Skeletal muscle tissue (tissue), 4 donors: ENCODE data around the gene NTRK3. TPM values are rescaled to one million over a fixed set of nuclear protein-coding genes. Genes with fewer than 3 reads are reported as not detected.

Experiments used
- H3K27ac ChIP-seq: one replicate; pipeline ENCODE4 v1.7.0; 2013; ENCODE audit warnings: mild to moderate bottlenecking, low read depth, low read length, inconsistent platforms
- H3K27me3 ChIP-seq, 3 donors: one replicate each; pipeline ENCODE4 v1.7.0; 2013; ENCODE audit warnings: low read length in 3 of 3; ENCODE audit not compliant: control insufficient read depth in 3 of 3, insufficient read depth in 3 of 3
- H3K36me3 ChIP-seq, 3 donors: one replicate each; pipeline ENCODE4 v1.7.0; 2013; ENCODE audit warnings: low read length in 3 of 3; ENCODE audit not compliant: control insufficient read depth in 3 of 3, insufficient read depth in 3 of 3
- H3K4me1 ChIP-seq, 3 donors: one replicate each; pipeline ENCODE4 v1.7.0; 2013; ENCODE audit warnings: low read length in 3 of 3, mild to moderate bottlenecking in 3 of 3; ENCODE audit not compliant: control insufficient read depth in 3 of 3, insufficient read depth in 3 of 3
- H3K4me3 ChIP-seq, 3 donors: one replicate each; pipeline ENCODE4 v1.7.0; 2013; ENCODE audit warnings: low read length in 3 of 3
- H3K9ac ChIP-seq, 3 donors: one replicate each; pipeline ENCODE4 v1.7.0; 2013; ENCODE audit warnings: low read length in 3 of 3, mild to moderate bottlenecking in 3 of 3, moderate library complexity in 2 of 3, low read depth in 1 of 3
- H3K9me3 ChIP-seq, 3 donors: one replicate each; pipeline ENCODE4 v1.7.0; 2013; ENCODE audit warnings: low read length in 3 of 3; ENCODE audit not compliant: control insufficient read depth in 3 of 3
- total RNA-seq: library from RNA; depleted of rRNA; stranded (reverse); fragments of >200 nt; gene quantifications from one replicate; pipeline ENCODE4 v1.2.3, GENCODE V29; 2014
- donor health status: Osteomylitis.

The NTRK3 gene
- total RNA-seq, 1 donor from 2014 or later, result 6.8 TPM

DNA sequence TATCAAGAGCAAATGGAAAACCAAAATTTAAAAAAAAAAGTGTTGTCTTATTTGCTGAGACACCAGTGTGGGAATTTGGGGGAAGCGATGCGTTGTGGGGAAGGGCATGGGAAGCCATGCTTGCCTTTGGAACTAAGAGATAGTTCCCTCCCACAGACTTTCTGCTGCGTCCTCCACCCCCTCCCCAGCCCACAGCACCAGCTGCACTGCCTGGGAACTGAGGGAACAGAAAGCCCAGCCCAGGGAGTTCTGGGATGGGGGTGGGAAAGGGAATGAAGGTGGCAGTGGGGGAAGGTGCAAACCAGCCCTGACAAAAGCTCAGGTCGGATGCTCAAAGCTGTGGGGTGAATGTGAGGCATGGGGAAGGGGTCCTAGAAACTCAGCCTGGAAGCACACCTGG, 8.1 kb upstream of the NTRK3 start:
- Histone ChIP-seq H3K4me1 (peaks cover 0 to 3% (median 0%) of the 10 kb centered on the region in 3 donors), H3K4me3 (no peak overlapping the region), H3K36me3 (no peaks in the 10 kb centered on the region), H3K9ac (no peak overlapping the region), H3K27ac (no peak overlapping the region), H3K9me3 (no peaks in the 10 kb centered on the region), H3K27me3 (peaks cover 0 to 27% (median 14%) of the 10 kb centered on the region in 3 donors)

DNA sequence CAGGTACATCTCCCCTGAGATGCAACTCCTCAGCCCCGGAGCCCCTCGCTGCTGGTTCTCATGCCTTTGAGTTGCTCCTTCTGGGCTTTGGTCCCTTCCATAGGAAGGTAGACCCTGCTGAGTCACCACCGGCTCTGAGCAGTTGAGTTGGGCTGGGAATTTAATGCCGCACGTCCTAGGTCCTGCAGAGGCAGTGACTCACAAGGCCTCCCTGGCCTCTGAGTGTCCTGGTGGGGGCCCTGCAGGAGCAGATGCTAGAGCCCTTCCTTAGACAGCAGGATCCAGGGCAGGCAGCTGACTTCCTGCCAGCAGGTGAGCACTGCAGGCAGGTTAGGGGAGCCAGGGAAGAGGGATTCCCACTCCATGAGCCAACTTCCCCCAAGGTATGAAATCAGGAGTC, 5.5 kb upstream of the NTRK3 start:
- Histone ChIP-seq H3K4me1 (peaks cover 3 to 12% (median 10%) of the 10 kb centered on the region in 3 donors), H3K27ac (no peak overlapping the region), H3K9me3 (no peaks in the 10 kb centered on the region), H3K4me3 (no peak overlapping the region), H3K36me3 (no peaks in the 10 kb centered on the region), H3K27me3 (peaks cover 16 to 36% (median 24%) of the 10 kb centered on the region in 3 donors), H3K9ac (no peak overlapping the region)

DNA sequence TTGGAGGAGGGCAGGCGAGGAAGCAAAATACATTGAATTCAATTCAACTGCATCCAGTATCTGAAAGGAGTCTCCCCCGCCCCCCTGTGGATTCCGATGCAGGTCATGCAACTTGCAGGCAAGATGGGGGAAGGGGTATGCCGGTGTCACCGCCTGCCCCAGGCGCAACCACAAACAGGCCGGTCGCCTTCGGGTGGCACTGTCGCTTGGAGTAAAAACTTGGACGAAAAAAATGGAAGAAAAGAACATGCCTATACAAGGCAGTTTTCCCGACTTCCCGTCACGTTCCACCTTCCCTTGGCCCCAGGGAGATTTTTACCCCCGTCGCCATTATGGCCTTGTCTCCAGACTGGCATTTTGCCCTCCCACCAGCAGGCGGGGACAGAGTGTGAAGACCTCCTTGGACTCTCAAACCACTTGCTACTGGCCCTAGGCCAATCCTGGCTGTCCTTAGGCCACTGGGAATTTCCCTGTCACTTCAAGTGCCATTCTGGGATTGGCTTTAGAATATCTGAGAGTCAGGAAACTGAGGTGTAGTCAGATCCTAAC, 1.6 kb upstream of the NTRK3 start:
- Histone ChIP-seq H3K9ac (no peak overlapping the region), H3K4me3 (peak overlapping the region in 1 of 3 donors; percentile 66), H3K9me3 (no peaks in the 10 kb centered on the region), H3K36me3 (no peaks in the 10 kb centered on the region), H3K4me1 (peaks cover 11 to 34% (median 18%) of the 10 kb centered on the region in 3 donors), H3K27me3 (peaks cover 38 to 53% (median 40%) of the 10 kb centered on the region in 3 donors), H3K27ac (no peak overlapping the region)

DNA sequence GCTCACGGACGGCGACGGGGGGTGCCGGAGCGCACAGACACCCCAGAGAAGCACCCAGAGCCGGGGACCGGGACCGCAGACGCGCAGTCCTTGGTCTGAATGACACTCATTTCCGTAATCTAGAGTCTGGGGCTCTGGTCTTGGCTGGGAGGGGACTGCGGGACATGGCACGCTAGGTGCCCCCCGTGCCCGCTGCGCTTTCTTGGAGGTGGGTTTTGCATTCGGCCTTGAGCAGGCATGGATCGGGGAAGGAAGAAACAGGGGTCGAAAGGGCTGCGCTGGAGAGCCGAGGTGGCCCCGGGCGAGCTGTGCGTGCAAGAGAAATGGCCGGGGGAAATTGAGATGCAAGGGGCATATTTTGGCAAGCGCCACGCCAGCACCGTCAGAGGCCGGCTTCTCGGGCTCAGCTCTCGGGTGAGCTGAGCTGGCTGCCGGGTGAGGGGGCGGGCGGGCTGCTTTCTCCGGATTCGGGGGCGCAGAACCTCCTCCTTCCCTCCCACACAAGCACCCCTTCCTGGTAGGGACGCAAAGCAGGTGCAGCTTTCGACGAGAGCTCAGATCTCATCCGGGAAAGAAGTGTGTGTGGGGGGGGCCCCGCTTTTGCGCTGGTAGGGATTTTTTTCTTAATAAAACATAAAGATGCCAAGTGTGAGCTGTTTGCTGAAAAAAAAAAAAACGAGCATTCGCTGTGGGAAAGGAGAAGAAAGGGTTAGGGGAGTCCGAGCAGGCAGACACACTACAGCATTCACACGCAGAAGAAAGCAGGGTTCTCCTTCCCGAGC, 963 bp upstream of the NTRK3 start:
- peaks cover 43 to 60% (median 44%) of the 10 kb centered on the region in 3 donors for H3K27me3 ChIP-seq
- H3K36me3 ChIP-seq, result no peaks in the 10 kb centered on the region
- peak overlapping the region; percentile 66 to 70 (median 70) for H3K4me3 ChIP-seq
- peaks cover 11 to 34% (median 18%) of the 10 kb centered on the region in 3 donors for H3K4me1 ChIP-seq
- H3K9me3 ChIP-seq, result no peaks in the 10 kb centered on the region
- peak overlapping the region in 2 of 3 donors; percentile 50 to 51 for H3K9ac ChIP-seq
- no peak overlapping the region for H3K27ac ChIP-seq

DNA sequence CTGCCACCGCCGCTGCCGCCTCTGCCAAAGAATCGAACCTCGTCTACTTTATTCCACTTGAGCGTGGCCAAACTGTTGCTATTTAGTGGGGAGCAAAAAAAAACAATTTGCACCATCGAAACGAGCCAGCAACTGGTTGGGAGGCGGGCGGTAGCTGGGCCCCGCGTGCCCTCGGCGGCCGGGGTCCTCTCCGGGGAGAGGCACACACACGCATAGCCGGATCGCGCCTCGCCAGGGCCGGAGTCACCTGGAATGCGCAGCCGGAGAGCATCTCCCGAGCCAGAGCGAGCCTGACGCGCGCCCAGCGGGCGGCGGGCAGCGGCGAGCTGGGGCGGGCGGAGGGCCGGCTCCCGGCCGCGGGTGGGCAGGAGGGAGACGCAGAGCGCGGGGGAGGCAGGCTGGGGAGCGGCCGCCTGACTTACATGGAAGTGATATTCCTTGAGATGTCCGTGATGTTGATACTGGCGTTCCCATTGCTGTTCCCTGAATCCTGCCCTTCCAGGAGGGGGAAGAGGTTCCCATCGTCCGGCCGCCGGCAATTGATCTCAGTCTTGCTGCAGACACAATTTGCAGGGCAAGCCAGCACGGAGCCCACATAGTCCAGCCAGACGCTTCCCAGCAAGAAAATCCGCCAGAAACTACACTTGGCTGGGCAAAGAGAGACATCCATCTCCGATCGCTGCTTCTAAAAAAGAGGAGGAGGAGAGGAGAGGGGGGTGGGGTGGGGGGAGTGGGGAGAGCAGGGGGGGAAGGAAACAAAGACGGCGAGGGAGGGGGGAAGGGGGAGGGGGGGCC, 858 bp downstream of the NTRK3 start:
- Histone ChIP-seq H3K4me3 (peak overlapping the region; percentile 23 to 60 (median 54)), H3K9me3 (no peaks in the 10 kb centered on the region), H3K36me3 (no peaks in the 10 kb centered on the region), H3K9ac (peak overlapping the region in 1 of 3 donors; percentile 25), H3K27me3 (peaks cover 46 to 65% (median 51%) of the 10 kb centered on the region in 3 donors), H3K27ac (no peak overlapping the region), H3K4me1 (peaks cover 14 to 37% (median 15%) of the 10 kb centered on the region in 3 donors)

DNA sequence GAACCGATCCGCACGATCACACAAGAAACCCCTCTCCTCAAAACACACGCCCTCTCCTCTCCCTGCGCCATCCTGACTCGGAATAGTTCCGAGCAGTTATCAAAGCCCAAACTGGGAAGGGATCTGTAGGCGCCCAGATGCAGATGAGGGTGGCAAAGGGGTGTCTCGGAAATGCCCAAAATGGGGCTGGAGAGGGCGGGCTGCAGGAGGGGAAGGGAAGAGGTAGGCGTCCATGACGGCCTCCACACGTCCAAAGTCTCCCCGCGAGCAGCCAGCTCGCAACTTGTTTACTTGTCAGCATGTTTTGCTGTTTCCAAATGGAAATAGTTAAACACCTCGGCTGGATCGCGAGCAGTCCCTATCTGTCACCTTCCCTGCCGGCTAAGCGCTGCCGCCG, 1.5 kb downstream of the NTRK3 start:
- Histone ChIP-seq H3K27ac (no peak overlapping the region), H3K9ac (peak overlapping the region in 1 of 3 donors; percentile 25), H3K9me3 (no peaks in the 10 kb centered on the region), H3K4me3 (peak overlapping the region; percentile 23 to 54 (median 54)), H3K4me1 (peaks cover 14 to 37% (median 15%) of the 10 kb centered on the region in 3 donors), H3K36me3 (no peaks in the 10 kb centered on the region), H3K27me3 (peaks cover 46 to 61% (median 51%) of the 10 kb centered on the region in 3 donors)

DNA sequence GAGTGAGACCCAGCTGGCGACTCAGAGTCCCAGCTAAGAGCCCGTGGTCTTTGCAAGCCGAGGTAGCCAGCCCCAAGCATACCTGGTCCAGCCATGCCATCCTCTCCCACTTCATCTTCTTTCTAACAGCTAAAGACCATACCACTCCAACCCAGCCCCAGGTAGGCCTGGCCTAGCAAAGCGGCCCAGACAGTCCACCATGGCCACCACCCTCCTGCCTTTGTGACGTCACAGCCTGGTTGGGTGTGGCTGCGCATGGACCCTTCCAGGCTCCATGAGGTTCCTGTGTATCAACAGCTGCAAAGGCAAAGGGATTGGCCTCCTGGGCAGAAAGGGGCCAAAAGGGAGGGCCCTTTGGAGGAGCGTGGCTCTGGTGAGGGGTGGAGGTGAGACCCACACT, 4.1 kb downstream of the NTRK3 start:
- H3K4me1 ChIP-seq, result peaks cover 12 to 44% (median 19%) of the 10 kb centered on the region in 3 donors
- H3K27me3 ChIP-seq, result peaks cover 32 to 51% (median 40%) of the 10 kb centered on the region in 3 donors
- no peak overlapping the region for H3K4me3 ChIP-seq
- H3K36me3 ChIP-seq, result no peaks in the 10 kb centered on the region
- no peaks in the 10 kb centered on the region for H3K9me3 ChIP-seq
- no peak overlapping the region for H3K9ac ChIP-seq
- no peak overlapping the region for H3K27ac ChIP-seq

DNA sequence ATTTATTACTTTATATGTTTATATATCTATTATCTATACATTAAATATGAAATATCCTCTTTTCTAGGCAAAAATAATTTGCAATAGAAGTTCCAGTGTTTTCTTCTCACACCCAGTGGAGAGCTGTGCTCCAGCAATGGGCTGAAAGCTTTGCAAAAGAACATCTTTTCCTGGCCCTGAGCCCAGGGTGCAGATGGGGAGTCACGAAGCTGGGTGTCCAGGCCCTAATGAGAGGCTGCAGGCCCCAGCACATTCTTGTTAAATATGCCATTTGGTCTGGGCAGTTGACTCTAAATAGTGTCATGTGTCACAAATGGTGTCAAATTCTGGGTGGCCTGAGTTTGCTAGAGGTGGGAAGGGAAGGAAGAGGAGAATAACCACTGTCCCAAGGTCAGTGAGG, 5.7 kb downstream of the NTRK3 start:
- Histone ChIP-seq H3K36me3 (no peaks in the 10 kb centered on the region), H3K27me3 (peaks cover 28 to 47% (median 37%) of the 10 kb centered on the region in 3 donors), H3K4me1 (peaks cover 13 to 46% (median 23%) of the 10 kb centered on the region in 3 donors), H3K9ac (no peak overlapping the region), H3K27ac (no peak overlapping the region), H3K9me3 (no peaks in the 10 kb centered on the region), H3K4me3 (no peak overlapping the region)

DNA sequence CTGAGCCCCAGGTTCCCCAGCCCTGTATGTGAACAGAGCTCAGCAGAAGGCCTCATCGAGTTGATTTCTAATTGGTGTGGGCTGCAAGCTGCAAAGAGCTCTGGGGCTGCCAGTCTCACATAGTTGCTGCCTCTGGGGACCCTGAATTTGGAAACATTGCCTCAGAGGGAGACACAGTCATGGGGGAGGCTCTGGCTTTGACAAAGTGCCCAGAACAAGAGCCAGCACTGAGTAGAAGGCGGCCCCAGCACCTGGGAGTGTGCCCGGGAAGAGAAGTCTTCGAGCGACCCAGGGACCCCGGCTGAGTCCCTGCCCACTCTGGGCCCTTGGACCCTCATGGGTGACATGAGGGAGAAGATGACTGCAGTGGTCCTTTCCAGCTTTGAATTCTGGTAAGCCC, 7.3 kb downstream of the NTRK3 start:
- Histone ChIP-seq H3K36me3 (no peaks in the 10 kb centered on the region), H3K9me3 (no peaks in the 10 kb centered on the region), H3K4me3 (no peak overlapping the region), H3K9ac (no peak overlapping the region), H3K27me3 (peaks cover 17 to 31% (median 20%) of the 10 kb centered on the region in 3 donors), H3K27ac (no peak overlapping the region), H3K4me1 (peaks cover 6 to 36% (median 16%) of the 10 kb centered on the region in 3 donors)
